Measurements from ENCODE around the gene ST3GAL2.
A peak's percentile ranks its signal among the peaks of the same experiment; 100 is the strongest.
"Not testable (repeated sequence)": the region's sequence is repeated elsewhere in the genome, so short reads cannot be mapped to it uniquely, and the experiment has no call there.

Gene ST3GAL2

DNA sequence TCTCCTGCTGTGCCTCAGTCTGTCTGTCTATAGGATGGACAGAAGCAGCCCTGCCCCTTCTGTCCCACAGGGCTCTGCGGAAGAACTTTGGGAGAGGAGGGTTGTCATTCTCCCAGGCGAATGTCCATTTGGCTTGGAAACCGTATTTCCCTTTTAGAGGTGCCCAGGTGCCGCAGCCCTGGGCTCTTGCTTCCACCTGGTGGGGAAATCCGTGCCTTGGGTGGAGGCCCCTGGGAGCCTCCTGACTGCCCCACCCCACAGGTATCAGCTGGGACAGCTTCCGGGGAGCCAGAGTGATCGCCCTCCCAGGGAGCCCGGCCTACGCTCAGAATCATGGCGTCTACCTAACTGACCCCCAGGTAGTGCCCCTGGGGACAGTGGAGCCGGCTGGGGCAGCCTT, 28.2 kb upstream of the ST3GAL2 start:
- DNase-seq: no peak

DNA sequence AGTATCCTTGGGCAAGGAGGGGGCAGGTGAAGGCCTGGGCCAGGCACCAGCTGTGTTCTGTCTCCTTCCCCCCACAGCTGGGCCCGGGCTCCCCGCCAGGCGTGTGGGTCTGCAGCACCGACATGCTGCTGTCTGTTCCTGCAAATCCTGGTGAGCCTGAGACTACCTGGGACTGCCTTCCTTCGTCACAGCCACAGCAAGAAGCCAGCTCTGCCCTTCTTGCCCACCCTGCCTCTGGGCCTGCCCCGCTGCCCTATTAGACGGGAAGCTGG, 27.8 kb upstream of the ST3GAL2 start:
- DNase-seq: no peak

DNA sequence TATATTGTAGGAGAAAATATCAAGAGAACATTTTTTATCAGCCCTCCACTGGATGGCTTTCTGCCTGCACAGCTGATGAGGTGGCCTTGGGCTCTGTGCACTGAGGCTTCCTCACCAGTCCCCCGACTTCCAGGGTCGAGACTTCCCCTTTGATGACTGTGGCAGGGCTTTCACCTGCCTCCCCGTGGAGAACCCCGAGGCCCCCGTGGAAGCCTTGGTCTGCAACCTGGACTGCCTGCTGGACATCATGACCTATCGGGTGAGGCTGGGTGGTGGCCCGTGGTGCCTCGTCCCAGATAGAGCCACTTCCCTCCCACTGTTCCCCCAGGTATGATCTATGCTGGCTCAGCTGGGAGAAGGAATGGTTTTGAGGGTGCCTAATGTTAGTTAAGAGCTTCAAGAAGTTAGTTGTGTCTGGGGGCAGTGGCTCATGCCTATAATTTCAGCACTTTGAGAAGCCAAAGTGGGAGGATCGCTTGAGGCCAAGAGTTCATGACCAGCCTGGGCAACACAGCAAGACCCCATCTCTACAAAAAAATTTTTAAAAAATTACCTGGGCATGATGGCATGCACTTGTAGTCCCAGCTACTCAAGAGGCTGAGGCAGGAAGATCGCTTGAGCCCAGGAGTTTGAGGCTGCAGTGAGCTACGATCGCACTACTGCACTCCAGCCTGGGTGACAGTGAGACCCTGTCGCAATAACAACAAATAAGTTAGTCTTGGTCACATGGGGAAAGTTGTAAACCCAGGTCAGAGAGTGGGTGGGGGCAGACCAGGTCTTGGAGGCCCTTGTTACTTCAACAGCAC, 27.3 kb upstream of the ST3GAL2 start:
- DNase-seq: no peak

DNA sequence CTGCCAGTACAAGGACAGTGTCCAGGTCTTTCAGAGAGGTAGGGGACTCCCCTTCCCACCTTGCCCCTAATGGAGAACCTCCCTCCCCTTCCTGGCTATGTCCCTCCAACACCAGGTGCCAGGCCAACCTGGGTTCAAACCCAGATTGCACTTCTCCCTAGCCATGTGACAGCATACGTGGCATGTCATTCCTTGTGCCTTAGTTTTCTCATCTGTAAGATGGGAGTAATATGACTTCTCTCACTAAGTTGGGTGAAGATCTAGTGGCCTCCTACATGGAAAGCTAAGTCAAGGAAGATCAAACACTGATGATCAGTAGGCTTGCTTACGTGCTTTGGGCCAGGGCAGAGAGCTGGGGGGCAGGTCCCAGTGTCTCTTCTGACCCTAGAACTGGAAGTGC, 24.3 kb upstream of the ST3GAL2 start:
- DNase-seq: no peak

DNA sequence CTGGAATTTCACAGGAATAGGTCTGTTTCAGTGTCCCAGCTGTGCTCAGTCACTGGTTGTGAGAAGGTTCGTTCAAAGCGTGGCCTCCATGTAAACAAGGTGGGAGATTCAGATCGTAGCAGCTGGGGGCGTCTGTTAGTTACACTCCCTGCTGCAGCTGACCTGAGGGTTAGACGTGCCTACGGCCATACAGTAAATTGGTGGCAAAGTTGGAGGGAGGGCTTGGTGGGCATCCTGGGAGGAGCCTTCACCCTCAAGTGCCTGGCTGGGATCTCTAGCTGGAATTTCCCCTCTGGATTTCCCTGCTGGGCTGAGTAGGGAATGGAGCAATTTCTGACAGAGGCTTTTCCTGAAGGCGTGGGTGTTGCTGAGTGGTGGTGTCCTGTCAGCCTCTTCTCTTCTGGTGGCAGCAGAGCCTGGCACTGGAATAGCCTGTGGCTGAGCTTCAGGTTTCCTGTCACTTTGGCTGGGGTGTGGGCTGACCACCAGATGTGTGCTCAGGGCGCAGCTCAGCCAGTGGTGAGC, 21.9 kb upstream of the ST3GAL2 start:
- no peak for DNase-seq

DNA sequence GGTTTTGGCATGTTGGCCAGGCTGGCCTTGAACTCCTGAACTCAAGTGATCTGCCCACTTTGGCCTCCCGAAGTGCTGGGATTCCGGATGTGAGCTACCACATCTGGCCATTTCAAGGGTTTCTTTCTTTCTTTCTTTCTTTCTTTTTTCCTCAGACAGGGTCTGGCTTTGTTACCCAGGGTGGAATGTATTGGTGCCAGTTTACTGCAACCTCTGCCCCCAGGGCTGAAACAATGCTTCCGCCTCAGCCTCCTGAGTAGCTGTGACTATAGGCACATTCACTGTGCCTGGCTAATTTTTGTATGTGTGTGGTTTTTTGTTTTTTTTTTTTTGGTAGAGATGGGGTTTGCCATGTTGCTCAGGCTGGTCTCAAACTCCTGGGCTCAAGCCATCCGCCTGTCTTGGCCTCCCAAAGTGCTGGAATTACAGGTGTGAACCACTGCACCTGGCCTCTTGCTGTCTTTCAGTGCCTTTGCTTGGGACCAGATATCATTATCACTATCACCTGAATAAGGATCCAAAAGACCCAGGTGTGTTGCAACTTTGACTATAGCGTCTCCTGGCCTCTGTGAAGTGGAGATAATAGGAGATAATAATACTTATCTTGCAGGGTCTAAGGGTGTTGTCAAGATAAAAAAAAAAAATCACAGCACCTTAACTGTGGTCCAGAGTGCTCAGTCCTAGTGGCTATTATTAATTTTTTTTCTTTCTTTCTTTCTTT, 18.7 kb upstream of the ST3GAL2 start:
- no peak for DNase-seq

DNA sequence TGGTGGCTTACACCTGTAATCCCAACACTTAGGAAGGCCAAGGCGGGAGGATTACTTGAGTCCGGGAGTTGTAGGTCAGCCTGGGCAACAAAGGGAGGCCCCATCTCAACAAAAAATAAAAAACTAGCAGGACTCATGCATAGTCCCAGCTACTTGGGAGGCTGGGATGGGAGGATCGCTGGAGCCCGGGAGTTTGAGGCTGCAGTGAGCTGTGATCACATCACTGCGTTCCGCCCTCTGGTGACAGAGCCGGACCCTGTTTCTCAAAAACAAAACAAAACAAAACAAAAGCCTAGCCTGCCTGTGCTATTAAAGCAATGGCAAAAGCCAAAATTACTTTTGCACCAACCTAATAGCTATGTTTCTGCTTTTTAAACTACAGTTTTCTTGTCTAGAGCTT, 17.0 kb upstream of the ST3GAL2 start:
- no peak for DNase-seq

DNA sequence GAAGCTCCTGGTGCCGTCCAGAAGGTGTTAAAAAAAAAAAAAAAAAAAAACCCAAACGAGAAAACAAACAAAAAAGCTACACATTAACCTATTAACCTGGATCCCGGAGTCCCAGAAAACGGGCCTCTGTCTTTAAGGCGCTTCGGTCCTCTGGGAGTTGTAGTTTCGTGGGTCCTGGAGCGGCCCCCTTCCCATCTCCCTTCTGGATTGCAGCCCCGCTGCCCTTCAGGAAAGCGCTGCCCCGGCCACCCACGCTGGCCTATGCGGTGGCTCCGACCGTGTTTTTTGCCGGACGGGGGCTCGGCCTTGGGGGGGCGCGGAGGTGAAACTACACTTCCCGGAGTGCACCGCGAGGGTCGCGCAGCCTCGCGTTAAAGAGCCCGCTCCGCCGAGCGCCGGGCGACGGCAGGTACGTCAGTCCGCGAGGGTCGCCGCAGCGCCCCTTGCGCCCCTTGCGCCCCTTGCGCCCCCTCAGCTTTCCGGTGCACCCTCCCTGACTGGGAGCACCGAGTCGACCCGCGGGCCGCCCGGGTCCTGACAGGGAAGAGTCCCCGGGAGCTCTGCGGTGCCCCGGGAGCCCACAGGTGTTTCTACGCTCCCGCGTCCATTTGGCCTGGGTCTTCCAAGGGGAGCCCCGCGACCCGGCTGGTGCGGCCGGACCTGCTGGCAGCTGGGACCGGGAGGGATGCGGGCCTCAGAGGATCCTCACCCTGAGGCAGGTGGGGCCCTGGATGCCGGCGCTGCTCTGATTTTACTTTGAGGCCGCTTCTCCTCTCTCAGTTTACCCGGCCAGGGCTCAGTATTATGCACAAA, 15.5 kb upstream of the ST3GAL2 start, which contains the start of gene FCSK:
Gene FCSK (plus strand): TSS at position 374 of the 813 bp plus-strand sequence. CDS start 8,596 bp downstream, outside the sequence.
- DNase-seq: peak in 1 of 2 experiments; percentile 36

DNA sequence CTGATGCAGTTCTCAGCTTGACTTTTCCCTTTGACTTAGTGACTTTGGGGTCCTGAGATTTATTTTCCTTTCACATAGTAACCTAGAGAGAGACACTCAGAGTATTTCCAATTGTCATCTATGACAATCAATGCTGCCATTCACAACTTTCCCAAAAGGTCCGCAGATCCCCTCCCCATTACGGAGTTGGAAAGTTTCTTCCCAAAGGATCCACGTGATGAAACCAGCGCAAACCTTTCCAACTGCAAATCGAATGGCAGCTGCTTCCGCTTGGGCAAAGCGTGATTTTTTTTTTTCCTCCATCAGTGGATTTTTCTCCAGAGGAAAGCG, 15.0 kb upstream of the ST3GAL2 start:
- DNase-seq: no peak

DNA sequence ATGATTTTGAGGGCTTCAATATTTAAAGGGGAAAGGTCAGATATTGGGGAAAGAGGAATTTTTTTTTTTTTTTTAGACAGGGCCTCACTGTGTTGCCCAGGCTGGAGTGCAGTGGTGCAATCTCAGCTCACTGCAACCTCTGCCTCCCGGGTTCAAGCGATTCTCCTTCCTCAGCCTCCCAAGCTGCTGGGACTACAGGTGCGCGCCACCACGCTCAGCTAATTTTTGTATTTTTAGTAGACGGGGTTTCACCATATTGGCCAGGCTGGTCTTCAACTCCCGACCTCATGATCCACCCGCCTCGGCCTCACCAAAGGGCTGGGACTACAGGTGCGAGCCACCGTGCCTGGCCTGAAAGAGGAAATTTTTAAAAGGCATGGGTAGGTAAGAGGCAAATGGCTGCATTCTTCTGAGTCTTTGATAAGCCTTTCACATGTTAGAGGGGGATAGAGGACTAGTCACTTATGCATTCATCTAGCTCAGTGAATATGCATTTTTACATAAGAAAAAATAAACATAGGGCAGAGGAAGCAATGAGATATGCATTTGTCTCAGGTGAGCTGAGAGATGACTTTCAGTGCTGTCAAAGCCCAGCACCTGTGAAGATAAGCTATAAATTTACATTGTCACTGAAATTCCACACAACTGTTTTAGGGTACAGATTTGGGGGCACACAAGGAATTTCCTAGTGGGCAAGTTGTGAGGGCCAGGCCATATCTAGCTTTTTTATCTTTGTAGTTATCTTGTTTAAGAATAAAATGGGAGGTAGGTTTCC, 14.4 kb upstream of the ST3GAL2 start:
- DNase-seq: no peak

DNA sequence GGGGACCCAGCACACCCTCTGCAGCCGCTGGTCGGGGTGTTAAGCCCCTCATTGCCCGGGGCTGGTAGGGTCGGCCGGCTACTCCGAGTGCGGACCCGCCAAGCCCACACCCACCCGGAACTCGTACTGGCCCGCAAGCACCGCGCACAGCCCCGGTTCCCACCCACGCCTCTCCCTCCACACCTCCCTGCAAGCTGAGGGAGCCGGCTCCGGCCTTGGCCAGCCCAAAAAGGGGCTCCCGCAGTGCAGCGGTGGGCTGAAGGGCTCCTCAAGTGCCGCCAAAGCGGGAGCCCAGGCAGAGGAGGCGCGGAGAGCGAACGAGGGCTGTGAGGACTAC, 12.1 kb upstream of the ST3GAL2 start:
- DNase-seq: not testable (repeated sequence)

DNA sequence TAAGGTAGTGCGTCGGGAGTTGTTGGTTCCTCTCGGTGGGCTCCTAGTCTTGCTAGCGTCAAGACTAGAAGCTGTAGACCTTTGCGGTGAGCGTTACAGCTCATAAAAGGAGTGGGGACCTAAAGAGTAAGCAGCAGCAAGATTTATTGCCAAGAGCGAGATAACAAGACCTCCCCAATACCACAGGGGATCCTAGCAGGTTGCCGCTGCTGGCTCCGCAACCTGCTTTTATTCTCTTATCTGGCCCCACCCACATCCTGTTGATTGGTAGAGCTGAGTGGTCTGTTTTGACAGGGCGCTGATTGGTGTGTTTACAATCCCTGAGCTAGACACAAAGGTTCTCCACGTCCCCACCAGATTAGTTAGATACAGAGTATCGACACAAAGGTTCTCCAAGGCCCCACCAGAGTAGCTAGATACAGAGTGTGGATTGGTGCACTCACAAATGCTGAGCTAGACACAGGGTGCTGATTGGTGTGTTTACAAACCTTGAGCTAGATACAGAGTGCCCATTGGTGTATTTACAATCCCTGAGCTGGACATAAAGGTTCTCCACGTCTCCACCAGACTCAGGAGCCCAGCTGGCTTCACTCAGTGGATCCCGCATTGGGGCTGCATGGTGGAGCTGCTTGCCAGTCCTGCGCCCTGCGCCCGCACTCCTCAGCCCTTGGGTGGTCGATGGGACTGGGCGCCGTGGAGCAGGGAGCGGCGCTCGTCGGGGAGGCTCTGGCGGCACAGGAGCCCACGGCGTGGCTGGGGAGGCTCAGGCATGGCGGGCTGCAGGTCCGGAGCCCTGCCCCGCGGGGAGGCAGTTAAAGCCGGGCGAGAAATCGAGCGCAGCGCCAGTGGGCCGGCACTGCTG, 11.5 kb upstream of the ST3GAL2 start:
- DNase-seq: not testable (repeated sequence)

DNA sequence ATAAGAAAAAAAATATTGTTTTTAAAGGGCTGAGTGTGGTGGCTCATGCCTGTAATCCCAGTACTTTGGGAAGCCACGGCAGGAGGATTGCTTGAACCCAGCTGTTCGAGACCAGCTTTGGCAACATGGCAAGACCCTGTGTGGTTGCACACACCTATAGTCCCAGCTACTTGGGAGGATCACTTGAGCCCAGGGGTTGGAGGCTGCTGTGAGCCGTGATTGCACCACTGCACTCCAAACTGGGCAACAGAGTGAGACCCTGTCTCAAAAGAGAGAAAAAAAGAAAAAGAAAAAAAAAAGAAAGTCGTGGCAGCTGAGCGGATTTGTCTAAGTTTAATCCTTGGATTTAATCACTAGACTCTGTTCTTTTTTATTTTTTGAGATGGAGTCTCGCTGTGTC, 9.2 kb upstream of the ST3GAL2 start:
- no peak for DNase-seq

DNA sequence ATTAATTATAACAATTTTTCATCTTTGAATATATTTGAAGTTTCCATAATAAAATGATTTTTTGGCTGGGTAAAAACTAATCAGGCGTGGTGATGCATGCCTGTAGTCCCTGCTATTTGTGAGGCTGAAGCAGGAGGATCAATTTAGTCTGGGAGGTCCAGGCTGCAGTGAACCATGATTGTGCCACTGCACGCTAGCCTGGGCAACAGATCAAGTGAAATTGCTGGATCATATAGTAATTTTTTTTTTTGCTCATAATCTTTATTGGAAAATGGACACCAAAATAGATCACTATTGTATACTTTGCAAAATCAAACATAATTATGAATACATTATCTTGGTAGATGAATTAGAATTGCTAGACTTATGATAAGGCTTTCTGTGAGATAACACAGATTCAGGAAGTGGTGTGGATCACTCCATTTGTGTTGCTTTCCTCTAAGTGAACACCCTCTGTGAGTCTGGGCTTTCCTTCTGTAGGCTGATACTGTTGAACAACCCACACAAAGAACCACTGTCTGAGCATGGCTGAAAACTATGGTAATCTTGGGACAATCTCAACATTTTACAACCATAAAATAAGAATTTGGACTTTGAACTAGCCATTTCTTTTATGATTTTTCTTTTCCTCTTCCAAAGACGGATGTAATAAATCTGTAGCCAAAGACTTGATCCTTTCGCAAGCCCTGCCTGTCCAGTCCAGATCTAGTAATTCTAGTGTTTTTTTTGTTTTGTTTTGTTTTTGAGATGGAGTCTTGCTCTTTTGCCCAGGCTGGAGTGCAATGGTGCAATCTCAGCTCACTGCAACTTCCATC, 5.6 kb upstream of the ST3GAL2 start:
- DNase-seq: no peak

DNA sequence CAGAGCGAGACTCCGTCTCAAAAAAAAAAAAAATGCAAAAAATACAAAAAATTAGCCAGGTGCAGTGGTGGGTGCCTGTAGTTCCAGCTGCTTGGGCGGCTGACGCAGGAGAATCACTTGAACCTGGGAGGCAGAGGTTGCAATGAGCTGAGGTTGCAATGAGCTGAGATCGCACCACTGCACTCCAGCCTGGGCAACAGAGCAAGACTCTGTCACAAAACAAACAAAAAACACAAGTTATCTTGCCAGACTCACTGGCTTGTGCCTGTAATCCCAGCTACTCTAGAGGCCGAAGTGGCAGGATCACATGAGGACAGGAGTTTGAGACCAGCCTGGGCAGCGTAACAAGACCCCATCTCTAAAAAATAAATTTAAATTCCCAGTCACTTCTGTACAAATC, 3.4 kb upstream of the ST3GAL2 start:
- DNase-seq: no peak

DNA sequence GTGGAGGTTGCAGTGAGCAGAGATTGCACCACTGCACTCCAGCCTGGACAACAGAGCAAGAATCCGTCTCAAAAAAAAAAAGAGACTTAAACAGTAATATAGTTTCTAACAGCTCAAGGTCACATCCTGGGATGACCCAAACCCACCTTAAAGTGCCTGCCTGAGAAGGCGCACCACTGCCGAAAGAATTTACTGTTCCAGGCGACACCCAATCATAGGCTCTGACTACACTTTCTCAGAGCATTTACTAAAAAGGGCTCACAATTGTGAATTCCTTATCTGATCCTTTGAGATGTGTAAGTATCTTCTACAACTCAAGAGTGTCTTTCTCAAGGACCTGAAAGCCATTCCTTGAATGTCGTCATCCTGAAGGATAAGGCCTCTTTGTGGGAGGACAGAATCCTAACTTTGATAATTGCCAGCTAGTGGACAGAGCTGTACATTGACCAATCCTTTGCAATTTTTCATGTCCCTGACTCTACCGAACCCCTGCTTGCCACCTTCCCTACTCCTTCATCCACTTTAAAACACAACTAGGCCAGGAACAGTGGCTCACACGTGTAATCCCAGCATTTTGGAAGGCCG, 2.6 kb upstream of the ST3GAL2 start:
- DNase-seq: no peak

DNA sequence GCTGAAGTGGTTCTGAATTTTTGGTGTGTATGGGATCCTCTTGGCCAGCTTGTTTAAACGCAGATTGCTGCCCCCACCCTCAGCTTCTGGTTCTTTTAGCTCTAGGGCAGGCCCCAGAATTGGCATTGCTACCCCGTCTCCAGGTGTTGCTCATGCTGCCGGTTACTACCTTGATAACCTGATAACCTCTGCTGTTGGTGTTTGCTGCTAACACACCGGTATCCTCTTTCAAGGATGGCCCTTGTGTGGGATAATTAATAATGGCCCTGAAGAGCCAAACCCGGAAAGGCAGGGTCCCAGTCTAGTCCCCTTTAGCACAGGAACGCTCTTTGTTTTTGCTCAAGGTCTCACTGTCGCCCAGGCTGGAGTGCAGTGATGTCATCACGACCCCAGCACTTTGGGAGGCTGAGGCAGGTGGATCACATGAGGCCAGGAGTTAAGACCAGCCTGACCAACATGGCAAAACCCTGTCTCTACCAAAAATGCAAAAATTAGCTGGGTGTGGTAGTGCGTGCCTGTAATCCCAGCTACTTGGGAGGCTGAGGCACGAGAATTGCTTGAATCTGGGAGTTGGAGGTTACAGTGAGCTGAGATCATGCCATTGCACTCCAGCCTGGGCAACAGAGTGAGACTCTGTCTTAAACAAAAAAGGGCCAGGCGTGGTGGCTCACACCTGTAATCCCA, 1.3 kb upstream of the ST3GAL2 start:
- DNase-seq: no peak

DNA sequence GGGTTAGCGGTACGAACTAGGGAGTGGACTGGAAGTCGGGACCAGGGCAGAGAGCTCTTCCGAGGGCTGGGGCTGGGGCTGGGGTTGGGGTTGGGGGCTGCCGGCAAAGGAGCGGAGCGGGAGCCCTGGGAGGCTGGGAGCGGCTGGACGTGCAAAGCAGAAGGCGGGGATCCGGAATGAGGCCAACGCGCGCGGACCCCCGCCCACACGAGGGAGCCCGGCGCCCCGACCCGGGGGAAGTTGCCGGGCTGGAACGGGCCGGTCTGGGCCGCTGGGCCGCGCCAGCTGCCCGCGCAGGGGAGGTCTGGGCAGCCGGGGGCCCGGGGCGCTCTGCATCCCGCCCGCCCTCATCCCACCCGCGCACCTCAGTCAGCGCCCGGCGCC, 323 bp downstream of the ST3GAL2 start:
- DNase-seq: no peak

DNA sequence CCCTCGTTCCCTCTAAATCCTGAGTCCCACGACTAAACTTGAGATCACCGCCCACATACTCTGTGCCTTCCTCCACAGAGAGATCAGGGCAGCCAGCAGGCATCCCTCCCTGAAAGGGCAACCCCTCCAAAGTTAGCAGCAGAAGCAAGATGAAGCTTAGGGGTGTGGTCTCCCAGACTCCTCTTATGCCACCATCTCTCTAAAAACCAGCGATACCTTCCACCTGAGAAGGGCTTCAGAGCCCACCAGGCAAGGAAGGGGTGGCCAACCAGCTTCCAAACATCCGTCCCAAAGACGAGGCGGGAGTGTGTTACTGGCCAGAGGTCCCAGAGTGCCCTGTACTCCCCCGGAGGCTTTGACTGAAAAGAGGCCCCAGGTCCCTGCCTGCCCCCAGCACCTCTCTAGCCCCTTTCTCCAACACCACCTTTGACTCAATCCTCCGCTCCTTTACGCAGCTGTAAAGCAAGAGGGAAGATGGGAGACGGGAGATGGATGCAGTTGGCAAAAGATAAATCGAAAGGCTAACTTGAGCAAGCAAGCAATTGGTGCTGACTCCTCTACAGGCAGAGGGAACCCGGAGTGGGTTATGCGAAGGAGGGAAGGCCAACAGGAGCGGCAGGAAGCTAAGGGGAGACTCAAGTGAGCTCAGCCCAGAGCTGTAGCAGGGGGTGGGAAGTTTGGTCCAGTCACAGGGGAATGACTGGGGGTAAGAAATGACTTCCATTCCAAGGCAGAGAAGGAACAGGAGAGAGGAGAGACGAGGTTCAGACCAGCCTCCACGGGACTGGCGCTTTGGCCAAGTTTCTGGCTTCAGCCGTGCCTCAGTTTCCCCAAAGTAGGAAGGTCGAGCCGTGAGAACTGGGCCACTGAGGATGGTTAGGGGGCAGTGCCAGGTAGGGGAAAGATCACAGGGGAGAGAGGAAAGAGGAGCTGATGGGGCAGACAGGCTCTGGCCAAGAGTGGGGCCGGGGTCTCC, 1.0 kb downstream of the ST3GAL2 start:
- DNase-seq: no peak
